GM18870 (cell line): ENCODE measurements around the gene HES5.

Experiments
- ATAC-seq: cut with Tn5 transposase; IDR thresholded peaks from one replicate; pipeline ENCODE4 v1.9.1; 2021; ENCODE audit warnings: moderate library complexity; ENCODE audit not compliant: unreplicated experiment

The HES5 gene

DNA sequence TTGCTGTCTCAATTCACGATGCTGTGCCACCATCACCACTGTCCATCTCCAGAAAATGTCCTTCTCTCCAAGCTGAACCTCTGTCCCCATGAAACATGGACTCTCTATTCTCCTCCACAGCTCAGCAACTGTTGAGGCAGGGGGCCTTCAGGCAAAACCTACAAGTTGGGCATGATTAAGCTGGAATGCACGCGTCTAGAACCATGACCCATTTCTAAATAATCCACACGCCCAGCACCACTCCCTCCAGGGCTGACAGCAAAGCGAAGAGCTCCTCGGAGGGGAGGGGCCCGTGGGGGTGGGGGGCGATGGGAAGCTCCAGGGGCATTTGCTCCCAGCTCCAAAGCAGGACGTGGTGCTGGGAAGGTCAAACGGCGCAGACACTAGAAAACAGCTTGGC lies 3.3 kb upstream of the HES5 start:
- ATAC-seq = no peak

DNA sequence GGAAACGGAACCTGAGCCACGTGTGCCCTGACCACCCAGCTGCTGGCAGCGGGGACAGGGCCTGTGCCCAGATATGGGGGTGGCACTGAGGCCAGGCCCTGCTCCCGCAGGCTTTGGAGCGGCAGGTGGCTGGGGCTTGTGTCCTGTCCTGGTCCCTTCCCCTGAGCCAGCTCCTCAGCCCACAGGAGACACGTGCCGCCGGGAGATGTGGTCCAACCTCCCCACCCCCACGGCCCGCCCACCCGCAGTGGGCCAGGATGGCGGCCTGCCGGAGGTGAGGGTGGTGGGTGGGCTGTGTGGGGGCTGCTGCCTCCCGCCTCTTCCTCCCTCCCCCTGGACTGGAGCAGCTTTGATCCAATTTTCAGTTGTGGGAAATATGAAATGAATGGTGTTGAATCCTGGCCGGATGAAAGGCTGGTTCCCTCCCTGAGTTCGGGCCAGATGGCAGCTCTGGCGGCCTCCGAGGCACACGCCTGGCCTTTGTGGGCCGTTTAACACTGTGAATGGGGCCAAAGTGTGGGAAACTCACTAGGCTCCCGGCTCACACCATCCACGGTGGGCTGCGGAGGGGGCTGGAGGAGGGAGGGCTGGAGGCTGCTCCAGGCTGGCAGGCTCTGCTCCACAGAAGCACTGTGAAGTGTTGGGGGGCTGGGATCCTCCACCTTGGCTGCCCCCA lies 2.6 kb upstream of the HES5 start:
- no peak for ATAC-seq

DNA sequence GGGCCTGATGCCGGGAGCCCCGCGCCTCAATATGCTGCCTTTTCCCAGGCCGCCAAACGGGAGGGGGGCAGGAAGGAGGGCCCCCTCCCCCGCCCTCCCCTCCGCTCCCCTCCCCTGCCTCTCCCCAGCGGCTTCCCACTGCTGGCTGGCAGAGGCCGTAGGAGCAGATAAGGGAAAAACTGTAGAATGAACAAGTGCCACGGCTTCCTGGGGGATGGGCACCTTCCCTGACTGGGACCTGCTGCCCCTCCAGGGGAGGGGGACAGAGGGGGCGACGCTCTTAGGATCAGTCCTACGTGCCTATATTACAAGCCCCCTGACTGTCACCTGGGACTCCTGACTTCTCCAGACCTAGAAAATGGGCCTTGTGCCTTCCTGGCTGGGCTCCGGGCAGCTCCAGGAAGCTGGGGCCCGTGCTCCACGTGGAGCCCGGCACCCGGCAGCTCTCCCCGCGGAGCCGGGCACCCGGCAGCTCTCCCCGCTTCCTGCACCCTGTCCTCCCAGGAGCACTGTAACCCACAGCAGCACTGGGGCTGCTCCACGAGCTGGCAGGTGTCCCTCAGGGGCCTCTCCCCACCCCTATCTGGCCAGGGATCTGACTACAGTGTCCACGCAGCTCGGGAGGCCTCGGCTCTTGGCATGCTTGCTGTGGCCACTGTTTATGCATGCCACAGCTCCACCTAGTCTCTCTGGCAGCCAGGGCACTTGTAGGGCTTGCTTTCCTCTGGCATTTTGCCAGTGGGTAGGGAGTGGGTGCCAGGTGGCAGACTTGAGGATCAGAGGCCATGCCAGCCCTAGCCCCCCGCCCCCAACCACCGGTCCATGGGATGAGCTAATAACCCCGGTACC lies 674 bp upstream of the HES5 start:
- no peak for ATAC-seq

DNA sequence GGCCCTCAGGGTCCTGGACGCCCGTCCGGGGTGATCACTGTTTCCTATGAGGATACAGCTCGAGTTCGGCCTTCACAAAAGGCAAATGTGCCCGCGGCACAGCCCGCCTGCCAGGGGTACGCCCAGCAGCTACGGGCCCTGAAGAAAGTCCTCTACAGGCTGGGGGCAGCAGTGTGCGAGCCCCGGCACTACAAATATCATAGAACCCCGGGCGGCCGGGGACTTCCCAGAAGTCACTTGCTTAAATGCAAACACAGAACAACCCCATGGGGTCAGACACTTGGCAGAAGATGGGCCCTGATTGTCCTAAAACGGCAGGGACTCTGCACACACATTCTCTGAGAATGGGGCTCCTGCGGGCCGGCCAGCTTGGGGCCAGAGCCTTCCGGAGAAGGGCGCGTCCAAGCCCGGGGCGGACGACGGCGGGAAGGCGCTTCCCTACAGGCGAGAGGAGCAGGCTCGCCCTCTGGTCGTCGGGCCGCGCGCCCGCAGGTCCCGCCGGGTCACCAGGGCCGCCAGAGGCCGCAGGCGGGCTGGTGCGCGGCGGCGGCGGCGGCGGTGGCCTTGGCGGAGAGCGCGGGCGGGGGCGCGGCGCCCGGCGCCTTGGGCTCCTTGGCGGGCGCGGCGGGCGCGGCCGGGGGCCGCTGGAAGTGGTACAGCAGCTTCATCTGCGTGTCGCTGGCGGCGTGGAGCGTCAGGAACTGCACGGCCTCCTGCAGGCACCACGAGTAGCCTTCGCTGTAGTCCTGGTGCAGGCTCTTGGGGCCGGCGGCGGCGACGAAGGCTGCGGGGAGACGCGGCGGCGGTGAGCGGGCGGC lies 888 bp downstream of the HES5 start:
- ATAC-seq = no peak

DNA sequence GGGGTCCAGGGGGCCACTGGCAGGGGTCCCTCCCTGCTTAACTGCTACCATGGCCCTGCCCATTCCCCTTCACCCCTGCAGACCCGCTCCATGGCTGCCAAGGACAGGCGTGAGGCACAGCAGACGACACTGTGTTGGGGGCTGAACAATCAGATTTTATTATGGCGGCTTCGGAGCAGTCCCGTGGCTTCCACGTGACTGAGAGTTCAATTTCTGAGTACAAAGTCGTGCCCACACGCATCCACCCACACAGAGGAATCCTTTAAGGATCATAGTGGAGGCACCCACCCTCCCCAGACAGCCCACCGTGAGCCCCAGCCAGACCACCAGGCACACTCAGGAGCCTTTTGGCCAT lies 1.5 kb downstream of the HES5 start:
- no peak for ATAC-seq

DNA sequence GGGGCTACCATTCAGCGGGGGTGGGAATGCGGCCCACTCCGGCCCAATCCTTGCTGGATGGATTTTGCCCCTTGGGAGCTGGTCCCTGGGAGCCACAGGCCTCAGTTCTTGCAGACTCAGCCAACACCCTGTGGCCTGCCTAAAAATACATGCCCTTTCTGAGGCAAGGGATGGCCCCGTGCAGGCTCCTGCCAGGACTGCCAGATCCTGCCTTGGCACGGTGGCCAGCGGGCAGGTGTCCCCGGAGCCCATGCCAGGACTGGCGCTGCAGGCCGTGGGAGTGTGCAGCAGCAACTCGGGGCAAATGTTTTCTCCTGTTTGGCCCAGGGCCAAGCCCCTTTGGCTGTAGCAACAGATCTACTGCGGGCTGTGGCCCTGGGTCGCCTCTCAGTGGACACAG lies 2.0 kb downstream of the HES5 start:
- ATAC-seq = no peak

DNA sequence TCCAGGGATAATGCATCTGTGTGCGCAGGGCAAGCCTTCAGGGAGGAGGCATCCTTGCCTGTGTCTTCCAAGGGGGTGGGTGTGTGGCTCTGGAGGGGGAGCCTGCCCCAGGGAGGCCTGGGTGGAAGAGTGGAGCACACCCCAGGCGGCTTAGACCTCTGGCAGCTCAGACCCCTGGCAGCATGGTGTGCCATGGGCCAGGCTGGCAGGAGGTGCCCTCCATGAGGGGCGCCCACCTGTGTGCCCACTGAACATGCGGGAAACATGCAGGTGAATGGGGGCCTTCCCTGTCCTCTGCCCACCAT lies 2.6 kb downstream of the HES5 start:
- no peak for ATAC-seq

DNA sequence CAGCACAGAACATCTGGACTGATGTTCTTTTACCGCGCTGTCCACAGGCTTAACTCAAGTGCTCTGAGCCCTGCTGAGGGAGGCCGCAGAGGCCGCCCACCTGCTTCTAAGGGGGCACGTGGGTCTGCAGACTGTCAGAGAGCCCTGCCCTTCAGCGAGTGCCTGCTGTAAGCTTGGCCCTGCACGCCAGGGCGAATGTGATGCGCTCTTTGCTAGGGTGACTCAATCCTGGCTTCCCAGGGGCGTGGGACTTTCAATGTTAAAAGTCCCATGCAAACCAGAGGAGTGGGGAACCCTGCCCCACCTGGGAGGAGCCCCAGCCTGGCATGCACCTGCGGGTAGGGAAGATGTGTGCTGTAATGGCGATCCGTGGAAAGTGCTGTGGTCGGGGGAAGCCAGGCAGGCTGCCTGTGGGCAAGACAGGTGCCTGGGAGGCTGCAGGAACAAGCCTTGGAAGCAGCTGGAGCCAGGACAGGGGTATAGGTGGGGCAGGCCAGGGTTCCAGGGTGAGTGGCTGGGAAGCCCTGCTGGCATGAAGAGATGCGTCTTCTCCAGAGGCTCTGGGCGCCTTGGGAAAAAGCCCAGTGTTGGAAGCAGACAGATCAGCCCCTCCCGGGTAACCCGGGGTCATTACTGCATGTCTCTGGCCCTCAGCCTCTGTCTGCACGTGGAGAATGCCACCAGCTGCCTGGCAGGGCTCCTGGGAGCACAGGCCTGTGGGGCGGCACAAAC lies 3.1 kb downstream of the HES5 start:
- ATAC-seq = peak; percentile 43

DNA sequence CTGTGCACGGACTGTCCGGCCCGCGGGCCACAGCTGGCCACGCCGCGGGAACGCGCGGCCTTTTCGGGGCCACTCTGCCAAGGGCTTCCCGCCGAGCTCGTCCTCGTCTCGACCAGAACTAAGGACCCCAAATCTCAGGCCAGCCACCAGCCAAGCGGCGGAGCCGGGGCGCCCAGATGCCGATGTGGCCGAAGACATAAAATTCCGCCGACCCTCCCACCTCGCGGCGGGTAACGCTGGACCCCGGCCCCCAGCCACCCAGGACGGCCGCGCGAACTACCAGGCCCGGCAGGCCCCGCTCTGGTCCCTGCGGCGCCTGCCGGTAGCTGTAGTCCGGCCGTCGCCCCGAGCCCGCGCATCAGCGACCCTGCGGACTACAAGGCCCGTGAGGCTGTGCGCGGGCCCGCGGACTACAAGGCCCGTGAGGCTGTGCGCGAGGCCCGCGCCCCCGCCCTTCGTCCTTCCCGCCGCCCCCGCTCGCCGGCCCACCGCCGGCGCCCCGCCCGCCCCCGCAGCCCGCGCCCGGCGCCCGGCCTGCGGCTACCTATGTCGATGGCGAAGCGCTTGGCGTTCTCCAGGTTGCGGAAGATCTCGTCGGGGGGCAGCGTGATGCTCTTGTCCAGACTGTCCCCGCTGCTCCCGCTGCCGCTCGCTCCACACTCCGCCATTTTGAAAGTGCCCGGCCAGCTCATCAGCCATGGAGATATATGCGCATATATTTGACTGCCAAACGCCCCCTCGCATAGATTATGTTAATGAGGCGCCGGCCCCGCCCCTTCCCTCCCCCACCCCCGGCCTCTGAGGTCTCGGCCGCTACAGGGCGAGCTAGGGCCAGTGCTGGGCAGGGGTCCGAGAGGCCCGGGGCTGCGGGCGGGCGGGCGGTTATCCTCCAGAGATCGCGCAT lies 3.9 kb downstream of the HES5 start, which contains the start of gene PANK4:
TSS of gene PANK4 (minus strand) at position 677 of the 904 bp plus-strand sequence. CDS start at position 668, 9 bp downstream.
- ATAC-seq = peak; percentile 69

DNA sequence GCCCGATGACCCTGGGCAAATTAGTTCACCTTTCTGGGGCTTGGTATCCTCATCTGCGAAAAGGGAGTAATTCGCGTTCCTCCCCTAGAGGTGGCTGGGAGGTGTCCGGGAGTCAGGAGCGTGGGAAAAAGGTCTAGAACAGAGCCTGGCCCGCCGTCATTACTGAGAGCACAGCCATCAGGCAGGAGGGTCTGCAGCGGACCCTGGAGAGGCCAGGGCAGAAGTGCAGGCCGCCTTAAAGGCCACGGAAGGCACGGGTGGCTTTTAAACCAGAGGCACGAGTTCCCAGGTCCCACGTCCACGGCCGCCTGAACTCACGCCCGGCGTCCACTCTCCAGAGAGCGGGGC lies 4.5 kb downstream of the HES5 start:
- ATAC-seq = no peak

DNA sequence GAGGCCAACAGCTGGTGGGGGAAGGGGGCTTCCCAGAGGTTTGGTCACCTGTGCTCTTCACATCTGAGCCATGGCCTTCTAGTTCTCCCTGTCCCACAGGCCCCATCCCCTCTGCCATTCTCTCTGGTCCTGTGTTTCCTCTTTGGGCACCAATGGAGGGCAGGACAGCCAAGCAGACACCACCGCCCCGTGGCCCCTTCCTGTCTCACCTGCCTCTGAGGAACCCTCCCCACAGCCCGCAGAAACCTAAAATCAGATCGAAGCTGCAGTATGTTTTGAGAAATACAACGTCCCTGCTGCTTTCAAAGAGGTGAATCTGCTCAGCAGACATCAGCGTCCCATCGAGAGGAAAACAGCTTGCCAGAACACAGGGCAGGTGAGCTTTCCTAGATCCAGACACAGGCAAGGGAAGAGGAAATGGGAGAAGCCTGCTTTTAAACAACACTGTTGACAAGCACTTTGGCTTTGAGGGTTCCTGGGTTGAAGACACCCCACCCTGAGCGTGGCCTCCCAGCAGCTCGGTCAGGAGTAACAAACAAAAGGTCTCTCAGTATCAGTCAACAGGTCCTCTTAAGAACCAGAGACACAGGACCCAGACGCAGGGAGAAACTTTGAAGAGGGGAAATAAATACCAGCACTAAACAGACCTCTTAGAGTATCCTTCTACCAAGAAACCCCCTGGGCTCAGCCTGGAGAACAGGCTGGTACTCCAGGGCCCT lies 6.0 kb downstream of the HES5 start:
- no peak for ATAC-seq

DNA sequence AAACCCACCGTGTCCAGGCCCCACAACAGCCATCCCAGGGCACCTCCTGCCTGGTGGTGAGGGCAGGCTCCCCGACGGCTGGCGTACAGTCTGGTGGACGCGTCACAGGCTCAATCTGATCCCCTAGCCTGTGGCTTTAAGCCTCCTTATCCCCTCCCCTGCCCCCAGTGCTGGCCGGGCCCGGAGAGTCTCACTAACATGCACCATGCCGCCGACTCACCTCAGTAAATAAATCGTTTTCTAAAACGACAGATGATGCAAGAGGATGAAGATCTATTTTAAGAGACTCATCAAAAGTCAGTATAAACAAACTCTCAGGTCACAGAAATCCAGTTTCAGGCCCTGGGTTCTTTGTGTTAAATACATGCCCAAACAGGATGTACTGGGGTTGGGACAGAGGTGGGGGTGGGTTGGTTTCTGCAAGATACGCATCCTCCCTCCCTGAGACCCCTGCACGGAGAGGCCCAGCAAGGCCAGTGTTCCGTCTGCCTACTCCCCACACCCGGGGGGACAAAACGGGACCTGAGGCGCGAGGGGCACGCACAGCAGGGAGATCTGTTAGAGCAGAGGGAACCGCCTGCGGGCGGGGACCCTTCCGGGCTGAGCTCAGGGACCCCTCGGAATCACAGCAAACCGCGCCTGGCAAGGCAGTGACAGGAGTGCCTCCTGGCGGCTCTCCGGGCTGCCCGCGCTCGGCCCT lies 6.7 kb downstream of the HES5 start:
- ATAC-seq = no peak

DNA sequence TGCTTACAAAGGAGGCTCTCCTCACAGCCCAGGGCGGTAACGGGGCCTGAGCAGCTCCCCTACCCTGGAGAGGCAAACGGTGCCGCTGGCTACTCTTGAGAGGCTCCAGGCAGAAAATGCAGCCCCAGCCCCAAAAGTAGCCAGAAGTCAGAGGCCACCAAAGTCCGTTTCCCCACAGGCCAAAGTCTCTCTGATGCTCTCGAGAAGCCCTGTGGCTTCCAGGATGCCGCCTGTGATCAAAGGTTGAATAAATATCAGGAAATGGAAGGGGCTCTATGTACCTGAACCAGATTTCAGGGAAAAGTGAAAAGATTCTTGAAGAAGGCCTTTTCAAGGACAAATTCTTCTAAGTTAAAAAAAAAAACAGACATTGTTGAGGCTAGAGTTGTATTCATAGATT lies 7.8 kb downstream of the HES5 start:
- ATAC-seq = no peak

DNA sequence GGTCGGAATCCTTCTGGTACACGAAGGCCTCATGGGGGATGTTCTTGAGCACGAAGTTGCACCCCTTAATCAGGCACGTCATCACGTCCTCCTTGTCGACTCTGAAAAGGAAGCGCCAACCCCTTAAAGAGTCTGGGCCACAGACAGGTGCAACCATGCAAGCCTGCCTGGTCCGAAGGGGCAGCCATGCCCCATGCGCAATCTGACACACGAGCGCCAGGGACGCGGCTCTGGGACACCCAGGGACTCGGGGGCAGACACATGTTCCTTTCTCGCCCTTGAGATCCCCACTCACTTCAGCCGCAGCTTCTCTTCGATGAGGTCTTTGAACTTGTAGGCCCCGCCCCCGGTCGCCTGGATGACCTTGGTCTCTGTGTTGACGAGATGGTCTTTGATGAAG lies 9.3 kb downstream of the HES5 start:
- no peak for ATAC-seq

DNA sequence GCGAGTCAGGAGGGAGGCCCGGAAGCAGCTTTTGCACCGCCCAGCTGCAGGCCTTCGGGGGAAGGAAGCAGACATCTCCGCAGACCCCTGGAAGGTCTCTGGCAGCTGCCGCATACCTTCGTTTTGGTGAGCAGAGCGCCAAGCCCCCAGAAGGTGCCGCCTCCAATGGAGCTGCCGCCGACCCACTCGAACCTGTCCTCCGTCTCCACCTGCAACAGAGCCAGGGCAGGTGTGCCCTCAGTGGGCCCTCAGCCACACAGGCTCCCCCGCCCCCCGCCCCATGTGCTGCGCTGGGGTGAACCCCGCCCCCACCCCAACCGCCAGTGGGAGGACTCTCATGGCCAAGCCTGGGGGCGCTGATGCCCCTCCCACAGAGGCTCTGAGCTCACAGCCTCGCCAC lies 9.9 kb downstream of the HES5 start:
- no peak for ATAC-seq

DNA sequence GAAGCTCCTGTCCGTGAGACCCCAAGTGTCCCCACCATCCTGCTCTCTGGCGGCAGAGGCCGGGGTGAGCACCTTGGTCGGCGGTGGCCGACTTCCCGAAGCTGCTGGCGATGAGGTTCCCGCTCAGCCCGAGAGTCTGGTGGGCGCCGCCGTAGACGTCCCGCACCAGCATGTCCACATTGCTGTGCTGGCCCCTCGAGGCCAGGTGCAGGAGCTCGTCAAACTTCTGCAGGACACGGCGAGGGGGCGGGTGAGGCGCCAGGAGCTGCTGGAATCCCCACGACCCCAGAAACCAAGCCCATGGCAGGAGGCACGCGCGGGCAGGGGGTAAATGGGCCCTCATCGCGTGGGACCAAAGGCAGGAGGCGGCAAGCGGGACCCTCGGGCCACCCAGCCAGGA lies 10.3 kb downstream of the HES5 start:
- ATAC-seq = no peak

DNA sequence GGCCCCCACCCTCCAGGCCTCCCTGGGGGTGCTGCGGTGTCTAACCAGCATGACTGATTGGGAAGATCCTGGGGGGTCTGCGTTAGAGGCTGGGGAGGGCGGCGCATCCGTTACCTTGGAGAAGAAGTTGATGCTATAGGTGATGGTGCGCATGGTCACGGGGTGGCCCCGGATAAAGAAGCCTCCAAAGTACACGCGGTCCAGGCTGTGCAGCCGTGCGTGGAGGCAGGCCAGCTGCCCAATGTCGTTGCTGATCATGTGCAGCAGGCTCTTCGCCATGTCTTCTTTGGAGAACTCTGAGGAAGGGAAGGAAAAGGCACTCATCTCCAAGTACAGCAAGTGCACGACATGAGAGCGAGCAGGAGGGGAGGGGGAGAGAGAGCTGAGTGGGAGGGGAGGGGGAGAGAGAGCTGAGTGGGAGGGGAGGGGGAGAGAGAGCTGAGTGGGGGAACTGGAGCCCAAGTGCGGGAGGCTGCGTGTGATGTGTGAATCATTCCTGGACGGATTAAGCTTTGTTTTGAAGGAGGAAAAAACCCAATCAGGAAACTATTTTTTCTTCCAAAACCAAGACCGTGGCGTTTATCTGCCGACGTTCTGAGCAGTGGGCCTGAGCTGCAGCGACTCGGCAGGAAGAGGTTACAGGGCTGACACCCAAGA lies 10.9 kb downstream of the HES5 start:
- no peak for ATAC-seq

DNA sequence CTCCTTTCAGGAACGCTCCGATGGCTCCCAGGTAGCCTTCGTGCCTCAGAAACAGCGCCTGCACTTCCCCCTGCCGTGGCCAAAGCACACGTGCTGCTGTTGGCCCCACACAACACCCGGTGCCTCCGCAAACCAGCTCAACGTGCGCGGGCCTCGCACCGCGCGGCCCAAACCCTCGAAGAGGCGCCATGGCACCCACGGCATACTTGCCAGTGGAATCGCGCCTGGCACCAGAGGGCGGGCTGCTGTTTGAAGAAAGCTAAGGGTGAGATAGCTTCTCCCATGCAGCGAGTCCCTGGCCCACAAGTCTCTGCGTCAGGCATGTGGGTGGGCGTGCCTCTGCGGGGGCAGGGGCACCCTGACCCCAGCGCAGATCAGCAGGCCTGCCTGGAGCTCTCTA lies 11.5 kb downstream of the HES5 start:
- ATAC-seq = no peak

DNA sequence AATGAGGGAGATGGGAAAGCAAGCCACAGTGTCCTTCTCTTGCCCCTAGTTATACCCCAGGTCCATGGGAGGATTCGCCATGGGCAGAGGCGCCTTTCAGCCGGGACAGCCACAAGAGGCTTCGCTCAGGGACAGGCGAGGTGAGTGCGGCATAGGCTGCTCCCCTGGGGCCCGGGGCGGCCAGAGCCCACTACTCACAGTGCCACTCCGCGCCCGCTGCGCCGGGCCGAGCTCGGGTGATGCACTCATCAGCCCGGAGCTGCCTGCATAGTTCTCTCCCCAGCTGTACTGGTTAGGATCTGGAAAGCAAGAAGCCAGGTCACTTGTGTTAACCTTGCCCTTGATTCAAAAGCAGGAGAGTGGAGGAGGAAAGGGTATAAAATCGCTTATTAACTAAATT lies 12.1 kb downstream of the HES5 start:
- no peak for ATAC-seq
